ENCODE data around the gene LRBA.

DNA sequence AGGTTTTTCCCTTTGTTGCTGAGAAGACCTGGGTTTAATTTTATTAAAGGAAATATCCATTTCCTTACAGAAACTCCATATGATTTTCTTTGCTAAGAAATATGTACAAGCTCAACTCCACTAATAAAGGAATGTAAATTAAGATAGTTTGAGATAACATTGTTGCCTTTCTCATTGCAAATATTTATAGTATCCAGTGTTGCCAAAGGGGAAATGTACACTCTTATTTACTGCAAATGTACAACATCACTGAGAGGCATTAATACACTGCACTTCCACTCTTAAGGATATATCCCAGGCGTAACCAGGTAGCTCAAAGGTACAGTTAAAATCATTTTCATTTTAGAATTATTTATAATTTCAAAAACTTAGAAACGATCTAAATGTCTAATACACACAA, 7.5 kb upstream of the LRBA start:
- TF ChIP-seq, protein P1, sequence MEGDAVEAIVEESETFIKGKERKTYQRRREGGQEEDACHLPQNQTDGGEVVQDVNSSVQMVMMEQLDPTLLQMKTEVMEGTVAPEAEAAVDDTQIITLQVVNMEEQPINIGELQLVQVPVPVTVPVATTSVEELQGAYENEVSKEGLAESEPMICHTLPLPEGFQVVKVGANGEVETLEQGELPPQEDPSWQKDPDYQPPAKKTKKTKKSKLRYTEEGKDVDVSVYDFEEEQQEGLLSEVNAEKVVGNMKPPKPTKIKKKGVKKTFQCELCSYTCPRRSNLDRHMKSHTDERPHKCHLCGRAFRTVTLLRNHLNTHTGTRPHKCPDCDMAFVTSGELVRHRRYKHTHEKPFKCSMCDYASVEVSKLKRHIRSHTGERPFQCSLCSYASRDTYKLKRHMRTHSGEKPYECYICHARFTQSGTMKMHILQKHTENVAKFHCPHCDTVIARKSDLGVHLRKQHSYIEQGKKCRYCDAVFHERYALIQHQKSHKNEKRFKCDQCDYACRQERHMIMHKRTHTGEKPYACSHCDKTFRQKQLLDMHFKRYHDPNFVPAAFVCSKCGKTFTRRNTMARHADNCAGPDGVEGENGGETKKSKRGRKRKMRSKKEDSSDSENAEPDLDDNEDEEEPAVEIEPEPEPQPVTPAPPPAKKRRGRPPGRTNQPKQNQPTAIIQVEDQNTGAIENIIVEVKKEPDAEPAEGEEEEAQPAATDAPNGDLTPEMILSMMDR (IDR thresholded peaks at IDR 0.05; ENCODE audit: extremely low read depth in 1 of 2, insufficient read depth in 1 of 2, low read depth in 1 of 2, low read length in 2 of 2), result no peak
- TF ChIP-seq POLR2A (IDR thresholded peaks at IDR 0.05; ENCODE audit: low read depth, low read length), result no peak
